Right lung (tissue), 5 donors: ENCODE measurements around the gene ARMC12. TPM values are rescaled to one million over a fixed set of nuclear protein-coding genes. Genes with fewer than 3 reads are reported as not detected.
"Not testable (repeated sequence)": the region's sequence is repeated elsewhere in the genome, so short reads cannot be mapped to it uniquely, and the experiment has no call there.

ENCODE experiments used
- DNase-seq, 2 donors: peaks; one replicate each; pipeline ENCODE4 v3.0.0-alpha.2; 2013
- polyA plus RNA-seq, 5 donors: library from polyadenylated mRNA; unstranded; fragments of 120-200 nt; gene quantifications; one replicate each; pipeline versions ENCODE4 v1.2.1 to v1.2.3, GENCODE V29; 2013; ENCODE audit warnings: inconsistent platforms in 1 of 5, low replicate concordance in 1 of 5; ENCODE audit not compliant: insufficient read length in 5 of 5, insufficient read depth in 1 of 5

The ARMC12 gene
- polyA plus RNA-seq, 5 donors = 0.70 to 0.93 (median 0.82) TPM

GRCh38 chr6:35731736-35732532, 4.9 kb upstream of the ARMC12 start:
- DNase-seq = peak; percentile 81 to 88

- DNase-seq = no peak
Measured at GRCh38 chr6:35733633-35734032, 3.2 kb upstream of the ARMC12 start.

- not testable (repeated sequence) for DNase-seq
Measured at GRCh38 chr6:35734319-35734718, 2.5 kb upstream of the ARMC12 start.

GRCh38 chr6:35735452-35735851, 1.4 kb upstream of the ARMC12 start:
- DNase-seq = no peak

- peak in 1 of 2 donors; percentile 55 for DNase-seq
Measured at GRCh38 chr6:35736253-35736894, 458 bp upstream of the ARMC12 start.

GRCh38 chr6:35737413-35738211, 780 bp downstream of the ARMC12 start:
- DNase-seq = peak; percentile 56 to 72

- no peak for DNase-seq
Measured at GRCh38 chr6:35739645-35740524, 3.1 kb downstream of the ARMC12 start.

GRCh38 chr6:35742842-35743241, 6.0 kb downstream of the ARMC12 start:
- no peak for DNase-seq

GRCh38 chr6:35745509-35745908, 8.7 kb downstream of the ARMC12 start:
- no peak for DNase-seq

- no peak for DNase-seq
Measured at GRCh38 chr6:35746516-35746915, 9.7 kb downstream of the ARMC12 start.

GRCh38 chr6:35747877-35748276, 11.0 kb downstream of the ARMC12 start:
- no peak for DNase-seq

GRCh38 chr6:35750557-35750956, 13.7 kb downstream of the ARMC12 start:
- no peak for DNase-seq

- no peak for DNase-seq
Measured at GRCh38 chr6:35751594-35751993, 14.8 kb downstream of the ARMC12 start.

- no peak for DNase-seq
Measured at GRCh38 chr6:35752330-35752729, 15.5 kb downstream of the ARMC12 start.

- DNase-seq = no peak
Measured at GRCh38 chr6:35754452-35755277, 17.8 kb downstream of the ARMC12 start.

- no peak for DNase-seq
Measured at GRCh38 chr6:35755278-35755924, 18.6 kb downstream of the ARMC12 start.

- no peak for DNase-seq
Measured at GRCh38 chr6:35757456-35758123, 20.8 kb downstream of the ARMC12 start.

GRCh38 chr6:35759426-35759825, 22.6 kb downstream of the ARMC12 start:
- DNase-seq = no peak

- DNase-seq = no peak
Measured at GRCh38 chr6:35765739-35766138, 28.9 kb downstream of the ARMC12 start.
